CD4-positive, alpha-beta T cell treated with Interleukin-4 for 1 hour (primary cell): ENCODE data around the gene MCTP2.

Source experiments
- DNase-seq, 2 donors: peaks; one replicate each; pipeline ENCODE4 v3.0.0-alpha.2; 2020 to 2022

Gene MCTP2

DNA sequence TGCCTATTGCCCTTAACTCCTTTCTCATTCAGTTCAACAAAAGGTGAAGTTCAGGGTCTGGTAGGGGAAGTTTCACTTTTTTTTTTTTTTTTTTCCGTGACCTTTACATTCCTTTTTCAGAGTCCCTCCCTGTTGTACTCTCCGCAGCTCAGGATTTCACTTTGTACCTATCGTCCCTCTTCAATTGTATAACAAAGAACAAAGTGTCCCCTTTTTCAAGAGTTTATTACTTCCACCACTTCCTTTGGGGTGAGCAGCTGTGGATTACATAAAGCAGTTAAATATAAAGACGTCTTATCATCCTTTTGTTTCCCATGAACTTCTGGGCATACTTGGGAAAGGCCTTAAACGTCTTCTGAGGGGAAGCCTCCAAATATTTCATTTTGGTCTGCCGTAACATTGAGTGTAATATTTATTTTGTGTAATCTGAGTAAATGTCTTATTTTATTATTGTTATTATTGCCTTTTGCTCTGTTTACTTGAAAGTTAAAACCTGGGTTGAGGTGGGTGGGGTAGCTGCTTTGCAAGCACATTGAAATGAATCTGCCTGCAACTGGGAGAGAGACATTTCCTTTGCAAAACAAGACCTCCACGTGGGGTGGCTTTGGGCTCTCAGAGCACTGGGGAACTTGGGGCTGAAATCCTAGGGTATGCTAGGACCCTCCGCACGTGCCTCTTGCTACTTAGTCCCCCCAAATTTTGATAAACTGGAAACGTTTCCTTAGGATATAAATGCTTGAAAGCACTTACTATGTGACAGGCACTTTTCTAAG lies 169.4 kb downstream of the MCTP2 start:
- no peak for DNase-seq

DNA sequence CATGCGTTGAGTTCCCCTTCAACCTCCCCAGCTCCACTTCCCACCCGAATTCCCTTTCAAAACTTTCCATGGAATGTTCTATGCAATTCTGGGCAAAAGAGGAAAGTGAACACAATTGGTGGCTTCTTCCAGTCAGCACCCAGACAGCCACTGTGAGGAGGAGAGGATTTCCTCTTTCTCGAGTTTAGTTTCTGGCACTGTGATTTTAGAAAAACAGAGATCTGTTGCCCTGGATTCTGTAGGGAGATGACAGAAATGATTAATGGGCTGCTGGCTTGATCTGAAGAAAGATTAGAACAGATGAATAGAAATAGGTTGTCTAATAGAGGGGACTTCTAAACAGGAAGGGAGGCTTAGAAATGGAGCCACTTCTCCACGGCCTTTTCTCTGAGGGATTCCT lies 172.0 kb downstream of the MCTP2 start:
- no peak for DNase-seq

DNA sequence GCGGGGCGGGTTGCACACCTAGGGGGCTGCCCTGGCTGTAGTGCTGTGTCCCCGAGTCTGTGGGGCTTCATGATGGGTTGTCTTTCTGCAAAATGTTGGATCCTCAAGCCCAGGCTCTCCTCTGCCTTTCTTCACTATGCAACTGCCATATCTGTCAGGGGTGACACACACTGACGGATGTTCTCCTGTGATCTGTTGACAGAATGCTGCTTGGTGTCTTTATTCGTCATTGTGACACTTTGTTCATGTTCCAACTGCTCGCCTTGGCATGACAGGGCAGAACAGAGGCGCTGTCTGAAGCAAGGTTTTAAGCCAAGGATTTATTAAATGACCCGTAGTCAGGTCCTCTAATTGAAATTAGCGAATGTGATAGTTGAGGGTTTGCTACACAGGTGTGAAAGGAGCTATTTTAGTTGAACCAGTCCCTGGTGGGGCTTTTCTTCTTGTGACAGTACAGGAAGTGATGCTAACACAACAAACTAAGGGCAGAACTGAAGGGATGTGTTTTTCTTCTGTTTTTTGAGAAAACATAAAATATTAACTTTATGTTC lies 173.4 kb downstream of the MCTP2 start:
- no peak for DNase-seq

DNA sequence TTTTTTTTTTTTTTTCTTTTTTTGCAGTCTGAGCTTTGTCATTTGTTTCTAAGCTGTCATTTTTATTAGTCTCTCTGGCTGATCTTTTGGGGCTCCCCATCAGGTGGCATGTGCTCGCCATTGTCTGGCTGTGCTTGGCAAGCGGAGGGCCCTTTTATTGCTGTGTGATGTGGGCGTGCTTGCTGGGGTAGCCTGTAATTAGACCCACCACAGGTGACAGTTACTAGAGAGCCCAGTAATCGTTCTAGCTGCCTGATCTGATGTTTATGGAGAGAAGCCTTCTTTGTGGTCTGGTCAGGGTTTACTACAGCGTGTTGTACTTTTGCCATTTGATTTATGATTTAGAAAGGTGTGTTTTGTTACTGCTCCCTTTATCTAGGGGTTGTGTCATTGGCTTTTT lies 179.9 kb downstream of the MCTP2 start:
- no peak for DNase-seq

DNA sequence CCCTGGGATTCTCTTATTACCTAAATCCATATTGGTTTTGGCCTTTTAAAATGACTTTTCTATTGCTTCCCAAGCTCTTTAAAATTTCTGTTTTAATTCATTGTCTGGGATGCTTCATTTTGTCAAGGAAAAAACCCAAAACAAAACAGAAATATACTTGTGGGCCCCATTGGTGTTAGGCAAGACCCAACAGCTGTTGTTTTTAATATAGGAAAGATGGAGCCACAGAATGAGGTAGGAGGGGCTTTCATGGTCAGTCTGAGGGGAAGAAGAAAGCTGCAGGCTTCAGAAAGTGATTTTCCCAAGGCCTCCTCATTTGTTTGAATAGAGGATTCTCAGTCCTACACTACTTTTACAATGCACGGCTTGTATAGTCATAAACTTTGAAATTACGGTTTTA lies 180.5 kb downstream of the MCTP2 start:
- DNase-seq = no peak

DNA sequence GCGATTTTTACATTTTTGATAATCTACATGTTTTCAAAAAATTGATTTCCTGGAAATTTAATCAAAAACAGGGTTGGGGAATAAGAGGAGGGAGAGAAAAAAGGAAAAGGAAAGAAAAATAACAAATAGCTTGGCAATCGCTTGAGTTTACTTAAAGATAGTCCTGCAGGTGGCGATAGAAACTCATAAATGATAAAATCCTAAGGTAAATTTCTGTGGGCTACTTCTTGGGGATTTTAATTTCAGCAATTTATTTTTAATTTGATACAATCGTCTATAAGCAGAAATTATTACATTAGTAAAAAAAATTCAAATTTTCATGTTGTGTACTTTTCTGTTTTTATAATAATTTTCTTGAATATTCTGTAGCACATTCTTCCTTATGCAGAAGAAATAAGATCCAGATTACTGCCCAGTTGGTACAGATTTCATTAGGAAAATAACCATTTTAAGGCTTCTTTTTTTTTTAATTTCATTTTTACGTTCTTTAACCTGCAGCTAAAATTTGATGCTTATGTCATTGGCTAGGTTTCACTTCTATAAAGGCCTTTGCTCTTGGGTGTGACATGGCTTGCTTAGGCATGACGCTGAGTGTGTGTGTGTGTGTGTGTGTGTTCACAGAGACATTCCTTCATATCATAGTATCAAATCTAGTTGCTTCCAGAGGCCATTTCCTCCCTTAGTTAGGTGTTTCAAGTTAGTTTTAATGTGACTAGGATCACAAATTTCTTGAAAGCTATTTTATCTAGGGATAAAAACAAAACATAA lies 181.8 kb downstream of the MCTP2 start:
- peak in 1 of 2 donors; percentile 18 for DNase-seq

DNA sequence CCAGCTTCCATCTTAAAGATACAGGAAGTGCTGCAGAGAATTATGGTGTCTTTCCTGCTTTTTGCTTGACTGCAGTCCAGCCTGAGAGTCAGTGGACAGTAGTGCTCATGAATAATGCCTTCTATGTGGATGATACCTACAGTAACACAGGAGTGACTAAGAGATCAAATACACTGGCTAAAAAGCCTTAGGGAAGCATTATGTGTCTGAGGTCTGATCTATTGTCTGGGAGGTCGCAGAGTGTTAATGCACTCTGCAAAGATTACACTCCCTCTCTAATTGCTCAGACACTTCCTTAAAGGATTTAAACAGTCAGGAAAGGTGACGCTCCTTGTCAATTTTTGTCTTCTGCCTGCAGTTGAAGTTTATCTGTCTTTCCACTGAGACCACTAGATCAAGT lies 183.6 kb downstream of the MCTP2 start:
- DNase-seq = no peak

DNA sequence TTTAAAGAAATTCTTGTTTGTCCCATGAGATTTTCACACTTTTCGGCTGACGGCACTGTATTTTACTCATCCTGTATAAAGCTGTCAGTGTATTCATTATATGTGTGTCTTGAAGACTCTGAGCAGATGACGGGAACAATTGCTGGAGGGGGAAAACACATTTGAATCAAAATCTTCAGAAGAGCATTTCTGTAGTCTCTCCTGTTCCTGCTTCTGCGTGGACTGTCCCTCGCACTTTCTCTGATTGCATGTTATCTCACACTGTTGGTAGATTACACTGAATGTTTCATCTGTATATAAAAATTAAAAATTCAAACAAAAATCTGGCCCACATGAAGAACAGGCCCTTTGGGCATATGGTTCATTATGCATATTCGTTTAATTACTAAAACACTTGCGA lies 184.9 kb downstream of the MCTP2 start:
- no peak for DNase-seq

DNA sequence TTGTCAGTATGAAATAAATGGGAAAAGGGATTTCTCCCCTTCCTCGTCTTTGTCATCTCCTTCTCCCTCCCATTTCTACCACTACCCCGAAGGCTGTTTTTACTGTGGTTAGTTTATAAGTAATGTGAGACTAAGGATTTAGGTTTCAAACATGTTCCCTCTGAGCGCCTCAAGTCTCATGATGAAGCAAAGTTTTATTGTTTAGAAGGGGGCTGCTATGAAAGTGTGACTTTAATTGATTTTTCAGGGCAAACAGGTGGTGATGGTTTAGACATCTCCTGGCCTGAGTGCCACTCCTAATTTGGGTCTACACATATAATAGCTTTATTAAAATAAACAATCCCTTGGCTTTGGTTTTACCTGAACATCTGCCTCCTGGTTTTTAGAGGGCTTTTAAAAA lies 185.5 kb downstream of the MCTP2 start:
- DNase-seq = no peak

DNA sequence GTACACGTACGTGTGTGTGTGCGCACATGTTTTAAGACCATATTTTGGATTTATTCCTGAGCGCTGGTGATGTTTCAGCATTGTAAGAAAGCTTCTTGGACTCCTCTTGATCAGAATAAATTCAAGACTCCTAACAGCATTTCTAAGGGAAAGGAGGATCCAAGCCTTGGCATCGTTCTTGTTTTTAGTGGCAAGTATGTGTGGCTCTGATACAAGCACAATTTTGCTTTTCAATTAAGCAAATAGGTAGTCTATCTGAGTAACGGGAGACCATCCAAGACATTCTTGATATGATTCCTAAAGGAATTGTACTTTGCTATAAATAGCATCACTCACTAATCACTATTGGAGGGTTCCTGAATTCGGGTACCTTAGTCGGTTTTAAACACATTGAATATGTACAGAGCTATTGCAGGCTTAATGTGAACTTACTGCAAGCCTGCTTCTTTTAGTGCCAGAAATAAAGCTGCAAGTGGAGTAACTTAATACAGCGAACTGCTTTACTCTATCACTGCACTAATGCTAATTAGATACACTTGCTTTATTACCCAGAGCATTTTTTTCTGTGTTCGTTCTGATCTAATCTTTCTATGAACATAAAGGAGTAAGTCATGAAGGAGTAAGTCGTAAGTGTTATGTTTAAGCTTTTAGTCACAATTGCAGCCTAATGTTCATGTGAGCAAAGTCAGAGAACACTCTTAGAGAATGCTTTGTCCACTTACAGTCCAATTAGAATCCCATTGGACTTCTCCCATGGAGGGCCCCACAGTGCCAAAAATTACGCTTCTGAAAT lies 186.3 kb downstream of the MCTP2 start:
- DNase-seq = no peak

DNA sequence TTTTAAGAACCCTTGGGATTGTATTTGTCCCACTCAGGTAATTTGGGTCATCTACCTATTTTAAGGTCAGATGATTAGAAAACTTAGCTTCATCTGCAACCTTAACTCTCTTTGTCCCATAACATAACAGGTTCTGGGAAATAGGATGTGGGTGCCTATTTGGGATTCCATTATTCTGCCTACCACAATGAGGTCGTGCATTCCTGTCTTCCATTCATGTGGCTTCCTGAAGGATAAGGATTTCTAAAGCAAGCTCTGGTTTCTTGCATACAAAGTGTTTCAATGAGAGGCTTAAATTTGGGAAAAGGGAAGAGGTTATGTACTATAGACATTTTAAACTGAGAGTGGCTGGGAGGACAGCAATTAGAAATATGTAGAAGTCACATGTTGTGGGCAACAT lies 190.3 kb downstream of the MCTP2 start:
- DNase-seq = no peak

DNA sequence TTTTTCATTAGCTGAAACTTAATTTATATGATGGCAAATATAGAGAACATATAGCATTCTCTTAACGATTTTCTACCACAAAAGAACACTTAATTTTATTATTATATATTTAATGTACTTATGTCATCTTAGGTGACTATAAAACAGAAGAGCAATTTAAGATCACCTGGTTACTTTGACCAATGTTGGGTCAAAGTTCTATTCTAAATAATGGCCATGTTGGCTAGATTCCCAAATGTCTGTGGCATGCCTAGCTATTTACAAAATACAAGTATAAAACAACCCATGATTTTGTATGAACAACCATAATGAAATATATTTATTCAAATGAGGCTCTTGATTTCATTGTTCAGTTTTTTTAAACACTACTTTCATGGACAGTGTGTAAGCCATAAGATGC lies 200.9 kb downstream of the MCTP2 start:
- no peak for DNase-seq

DNA sequence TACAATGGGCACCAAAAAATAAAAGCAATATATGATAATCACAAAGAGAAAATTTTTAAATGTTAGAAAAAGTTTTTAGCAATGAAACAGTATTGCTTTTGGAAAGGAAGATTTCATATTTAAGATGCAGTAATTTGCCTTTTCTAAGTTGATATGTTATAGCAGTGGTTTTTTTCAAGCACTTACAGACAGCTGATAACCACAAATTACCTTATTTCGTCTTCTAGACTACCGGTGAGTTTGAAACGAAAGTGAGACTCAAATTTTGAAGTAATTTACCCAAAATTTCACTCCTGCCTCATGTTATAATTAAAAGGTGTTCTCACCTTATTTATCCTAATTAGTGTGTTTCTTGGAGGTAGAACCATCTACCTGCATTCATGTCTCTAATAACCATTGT lies 207.8 kb downstream of the MCTP2 start:
- DNase-seq = no peak

DNA sequence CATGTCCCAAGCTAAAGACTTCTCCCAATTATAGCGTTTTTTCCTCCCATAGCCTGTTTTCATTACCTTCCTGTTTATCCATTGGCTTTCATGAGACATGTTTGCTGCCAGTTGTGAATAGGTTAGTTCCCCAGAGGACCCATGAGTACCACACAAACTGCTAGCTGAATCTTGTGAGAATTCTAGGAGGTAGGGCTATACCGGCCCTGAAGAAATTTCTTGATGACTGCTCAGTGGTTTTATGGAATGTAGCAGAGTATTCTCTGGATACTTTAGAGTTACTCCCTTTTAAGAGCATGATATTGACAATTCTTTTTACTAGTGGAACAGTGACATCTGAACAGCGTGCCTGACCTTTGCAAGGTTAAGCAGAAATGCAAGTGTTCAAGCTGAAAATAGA lies 210.4 kb downstream of the MCTP2 start:
- no peak for DNase-seq

DNA sequence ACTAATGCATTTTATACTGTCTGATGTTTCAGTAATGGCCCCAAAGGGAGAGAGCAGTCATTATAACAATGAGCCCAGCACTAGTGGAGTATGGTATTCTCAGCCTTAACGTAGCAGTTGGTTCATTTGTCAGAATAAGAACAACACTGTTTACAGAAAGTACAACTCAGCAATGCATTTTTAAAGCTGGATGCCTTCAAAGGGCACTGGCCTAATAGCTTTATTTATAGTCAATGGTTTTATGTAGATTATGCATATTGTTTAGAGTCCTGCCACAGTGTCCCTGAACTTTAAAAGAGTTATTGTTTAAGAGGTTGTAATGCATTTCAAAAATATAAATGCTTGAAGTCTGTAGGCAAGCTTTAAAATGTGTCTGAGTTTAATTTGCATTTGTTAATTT lies 211.1 kb downstream of the MCTP2 start:
- no peak for DNase-seq

DNA sequence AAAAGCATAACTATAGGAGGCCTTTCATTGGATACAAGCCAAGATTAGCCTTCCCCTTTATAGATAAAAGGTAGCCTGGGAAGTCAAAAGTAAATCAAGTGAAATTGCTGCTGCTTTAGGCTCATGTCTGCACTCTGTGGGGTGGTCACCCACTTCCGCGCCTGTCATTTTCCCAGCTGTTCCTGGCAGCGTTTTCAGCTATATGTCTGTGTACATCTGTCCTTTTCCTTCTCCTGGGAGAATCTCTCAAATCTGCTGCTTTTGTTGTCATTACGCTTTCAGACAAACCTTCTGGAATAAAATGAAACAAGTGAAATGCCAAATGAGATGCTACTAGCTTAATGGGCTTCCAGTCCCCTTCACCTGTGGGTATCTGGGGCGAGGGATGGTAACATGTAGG lies 211.8 kb downstream of the MCTP2 start:
- no peak for DNase-seq

DNA sequence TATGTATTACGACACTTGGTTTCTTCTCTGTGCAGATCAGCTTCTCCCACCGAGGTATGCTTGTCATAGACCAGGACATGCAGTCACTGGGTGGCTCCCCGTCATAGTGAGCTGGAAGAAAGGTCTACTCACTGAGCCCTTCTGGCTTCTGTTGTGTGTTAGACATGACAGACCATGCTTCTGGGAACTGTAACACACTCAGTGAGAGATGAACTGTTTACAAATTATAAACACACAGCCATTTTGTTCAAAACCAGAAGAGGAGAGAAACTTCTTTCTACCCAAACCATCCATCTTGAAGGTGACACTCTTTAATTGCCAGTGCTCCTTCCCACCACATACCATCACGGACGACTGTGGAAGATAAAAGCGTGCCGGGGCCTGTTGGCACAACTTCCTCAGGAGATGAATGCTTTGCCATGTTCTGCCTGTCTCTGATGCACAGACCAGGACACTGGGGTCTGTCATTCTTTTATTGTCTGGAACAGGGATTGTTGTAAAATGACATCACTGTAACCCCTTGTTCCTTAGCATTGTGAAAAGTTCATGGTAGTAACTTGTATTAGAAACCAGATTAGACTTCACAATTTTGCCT lies 214.3 kb downstream of the MCTP2 start:
- DNase-seq = no peak

DNA sequence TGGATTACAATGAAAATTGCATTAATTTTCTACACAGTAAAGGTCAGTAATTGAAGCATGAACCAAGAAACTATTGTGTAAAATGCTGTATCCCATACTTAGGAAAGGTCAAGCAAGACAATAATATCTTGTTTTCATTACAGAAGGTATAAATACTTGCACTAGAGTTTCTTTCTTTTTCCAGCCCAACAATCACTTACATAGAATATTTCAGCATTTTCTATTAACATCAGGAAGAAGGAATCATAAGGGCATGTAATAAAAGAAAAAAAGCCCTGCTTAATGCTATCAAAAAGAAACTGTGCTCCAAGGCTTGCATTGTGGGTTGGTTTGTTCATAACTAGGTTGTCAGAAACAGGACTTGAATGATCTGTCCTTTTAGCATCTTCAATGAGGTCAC lies 215.1 kb downstream of the MCTP2 start:
- no peak for DNase-seq

DNA sequence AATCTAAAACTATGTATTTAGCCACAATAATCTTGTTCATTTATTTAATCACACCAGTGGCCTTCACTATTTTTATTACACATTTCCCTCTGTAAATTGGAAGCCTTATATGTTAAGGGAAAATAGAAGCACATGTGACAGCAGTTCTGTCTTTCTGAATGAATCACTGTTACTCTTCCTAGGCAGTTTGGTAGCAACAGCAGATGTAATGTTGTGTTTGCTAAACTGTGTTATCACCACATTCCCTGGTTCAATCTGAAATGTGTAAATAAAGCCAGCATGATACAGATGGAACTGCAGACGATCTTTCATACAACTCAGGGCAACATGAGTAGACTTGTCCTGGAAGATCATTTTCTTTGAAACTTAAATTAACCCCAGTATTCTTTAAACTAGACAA lies 220.1 kb downstream of the MCTP2 start:
- DNase-seq = no peak

DNA sequence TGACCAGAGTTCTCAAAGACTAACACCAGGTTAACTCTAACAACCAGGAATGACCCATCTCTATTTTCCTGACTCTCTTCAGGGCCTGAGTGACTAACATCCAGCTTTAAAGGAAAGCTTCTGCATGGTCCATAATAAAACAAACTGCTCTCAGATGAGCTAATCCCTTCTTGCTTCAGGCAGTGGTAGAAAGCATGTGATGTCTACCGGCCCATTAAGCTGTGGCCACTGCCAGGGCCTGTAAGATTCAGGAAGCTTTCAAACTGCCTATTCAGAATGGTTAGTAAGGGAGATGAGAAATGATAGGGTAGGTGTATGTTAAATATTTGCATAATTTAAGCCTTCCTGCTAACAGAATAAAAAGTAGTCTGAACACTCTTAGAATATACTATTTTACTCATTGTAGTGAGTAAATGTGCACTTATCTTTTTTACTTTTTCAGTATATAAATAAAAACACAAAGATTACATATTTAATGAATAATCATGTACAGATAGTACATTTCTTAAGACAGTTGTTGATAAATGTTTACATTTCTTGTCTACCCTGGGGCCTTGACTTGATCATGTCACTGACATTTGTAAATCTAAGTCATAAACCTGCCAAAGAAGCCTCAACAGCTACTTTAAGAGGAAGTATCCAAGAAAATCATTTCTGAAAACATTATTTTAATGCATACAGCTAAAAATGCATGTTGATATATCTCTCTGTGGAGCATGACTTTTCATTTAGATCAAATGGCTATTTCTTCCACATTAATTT lies 222.0 kb downstream of the MCTP2 start:
- no peak for DNase-seq

DNA sequence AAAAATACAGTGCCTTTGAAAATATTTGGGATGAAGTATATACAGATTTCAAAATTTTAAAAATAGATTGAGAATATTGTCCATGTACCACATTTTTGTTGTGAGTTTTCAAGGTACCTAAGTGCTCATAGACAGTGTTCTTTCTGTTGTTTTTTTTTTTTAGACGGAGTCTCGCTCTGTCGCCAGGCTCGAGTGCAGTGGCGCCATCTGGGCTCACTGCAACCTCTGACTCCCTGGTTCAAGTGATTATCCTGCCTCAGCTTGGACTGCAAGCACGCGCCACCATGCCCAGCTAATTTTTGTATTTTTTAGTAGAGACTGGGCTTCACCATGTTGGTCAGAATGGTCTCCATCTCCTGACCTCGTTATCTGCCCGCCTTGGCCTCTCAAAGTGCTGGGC lies 223.9 kb downstream of the MCTP2 start:
- no peak for DNase-seq

DNA sequence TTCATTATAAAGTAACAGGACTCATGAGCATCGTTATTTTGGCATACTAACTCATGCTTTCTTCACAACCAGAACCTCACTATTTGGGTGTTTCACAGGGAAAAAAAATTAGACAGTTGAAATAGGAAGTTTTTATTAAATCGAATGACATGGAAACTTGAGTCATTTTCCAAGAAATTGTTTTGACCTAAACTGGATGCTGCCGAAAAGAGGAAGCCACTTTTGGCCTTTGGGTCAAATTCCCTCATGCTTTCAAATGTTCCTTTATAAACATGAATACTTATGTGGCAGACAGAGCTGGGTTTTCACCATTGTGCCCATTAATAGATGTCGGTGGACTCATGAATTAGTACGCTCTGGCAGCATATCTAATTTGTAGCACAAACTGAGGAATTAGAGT lies 224.9 kb downstream of the MCTP2 start:
- DNase-seq = no peak
